HepG2 (cell line): ENCODE data around the gene ZNF831. TPM values are rescaled to one million over a fixed set of nuclear protein-coding genes. Genes with fewer than 3 reads are reported as not detected.

Source experiments
- ATAC-seq: fragments of 200-7000 bp; cut with Tn5 transposase; 3 replicates; pipeline ENCODE4 v1.9.1; 2020; ENCODE audit warnings: mild to moderate bottlenecking, moderate library complexity
- BruUV-seq: library from RNA; stranded (reverse); fragments of 400-500 nt; replicated peaks from 2 replicates; lab custom pipeline; 2021; lab: Mats Ljungman, UMichigan
- CTCF ChIA-PET: fragments of 300-600 bp; formaldehyde crosslinking; extraction: SDS; loops from one replicate; lab custom pipeline; 2021; ENCODE audit warnings: low total read pairs, inconsistent platforms, low intra/inter-chr PET ratio; lab: Yijun Ruan, JAX
- POLR2A ChIA-PET: fragments of 350-600 bp; sonication (Branson Sonifier 250); formaldehyde crosslinking; loops from one replicate; lab custom pipeline; 2020; ENCODE audit warnings: antibody characterized with exemption, inconsistent platforms; lab: Yijun Ruan, JAX
- DNase-seq: peaks from one replicate; pipeline ENCODE4 v3.0.0-alpha.2; 2015; ENCODE audit warnings: low spot score
- FAIRE-seq: peaks from 3 replicates; lab custom pipeline; 2011; peaks lifted over from hg19 to GRCh38; lab: Jason Lieb, UNC
- H2AFZ ChIP-seq: one replicate; pipeline ENCODE4 v1.6.1; 2011; ENCODE audit warnings: low read length, inconsistent platforms
- H3K27ac ChIP-seq: fragments of 300-600 bp; 3 replicates; pipeline ENCODE4 v1.8.0; 2011; ENCODE audit warnings: mixed run types, mild to moderate bottlenecking, mixed read lengths, low read length, inconsistent platforms; ENCODE audit not compliant: insufficient read depth; ENCODE audit errors: extremely low read length
- H3K27me3 ChIP-seq, 2 experiments: fragments of 200-600 bp in 1 of 2; 2 replicates in 1 of 2; 3 replicates in 1 of 2; pipeline versions ENCODE4 v1.6.0 to v1.8.0; 2011; ENCODE audit warnings: low read length in 2 of 2, mild to moderate bottlenecking in 2 of 2, moderate library complexity in 2 of 2, inconsistent platforms in 1 of 2; ENCODE audit not compliant: insufficient read depth in 2 of 2, control insufficient read depth in 1 of 2
- H3K36me3 ChIP-seq, 2 experiments: fragments of 200-600 bp in 1 of 2; replicated peaks in 1 of 2; 2 replicates in 1 of 2; 3 replicates in 1 of 2; pipeline versions ENCODE4 v1.5.1 to v1.8.0; 2011; ENCODE audit warnings: low read length in 2 of 2, inconsistent platforms in 1 of 2; ENCODE audit not compliant: insufficient read depth in 2 of 2, control insufficient read depth in 1 of 2
- H3K4me1 ChIP-seq: 2 replicates; pipeline ENCODE4 v1.5.1; 2012; ENCODE audit warnings: low read length, inconsistent platforms; ENCODE audit not compliant: insufficient read depth
- H3K4me2 ChIP-seq: 2 replicates; pipeline ENCODE4 v1.6.0; 2011; ENCODE audit warnings: low read depth, low read length, inconsistent platforms
- H3K4me3 ChIP-seq, 3 experiments: fragments of 200-600 bp in 1 of 3; sonication (generic), shearing (Covaris generic) in 1 of 3; replicated peaks in 1 of 3; 2 replicates each; pipeline ENCODE4 v1.5.1; 2011 to 2016; ENCODE audit warnings: low read length in 3 of 3, inconsistent platforms in 2 of 3, low read depth in 2 of 3, mild to moderate bottlenecking in 2 of 3, control low read depth in 1 of 3, mixed read lengths in 1 of 3; ENCODE audit not compliant: insufficient read depth in 1 of 3
- H3K79me2 ChIP-seq: one replicate; pipeline ENCODE4 v1.6.1; 2011; ENCODE audit warnings: low read length, inconsistent platforms; ENCODE audit not compliant: insufficient read depth
- H3K9ac ChIP-seq: 2 replicates; pipeline ENCODE4 v1.6.0; 2011; ENCODE audit warnings: mild to moderate bottlenecking, low read depth, low read length, inconsistent platforms; ENCODE audit not compliant: insufficient read depth
- H3K9me3 ChIP-seq: 2 replicates; pipeline ENCODE4 v1.5.1; 2012; ENCODE audit warnings: mild to moderate bottlenecking, low read length
- H4K20me1 ChIP-seq: 2 replicates; pipeline ENCODE4 v1.6.0; 2011; ENCODE audit warnings: inconsistent platforms, mild to moderate bottlenecking, low read length, moderate library complexity; ENCODE audit not compliant: insufficient read depth
- BRCA1 ChIP-seq: sonication (generic); formaldehyde crosslinking; IDR thresholded peaks from 2 replicates; pipeline ENCODE4 v1.4.0; 2020; ENCODE audit warnings: missing genetic modification reagents
- KAT7 ChIP-seq: IDR thresholded peaks from 2 replicates; pipeline ENCODE4 v1.6.1; 2018; ENCODE audit warnings: borderline replicate concordance, missing compliant biosample characterization
- MZF1 ChIP-seq: sonication (generic); formaldehyde crosslinking; IDR thresholded peaks from 2 replicates; pipeline ENCODE4 v1.8.1; 2023; ENCODE audit warnings: mild to moderate bottlenecking, missing genetic modification reagents, borderline replicate concordance
- PRPF4 ChIP-seq: fragments of 200-400 bp; formaldehyde crosslinking; IDR thresholded peaks from 2 replicates; pipeline ENCODE4 v1.6.1; 2016; ENCODE audit warnings: low read length, low read depth; ENCODE audit not compliant: poor library complexity, severe bottlenecking
- TOPORS ChIP-seq: sonication (generic); formaldehyde crosslinking; IDR thresholded peaks from 2 replicates; pipeline ENCODE4 v1.8.0; 2023; ENCODE audit warnings: mild to moderate bottlenecking, missing genetic modification reagents
- ZNF550 ChIP-seq: sonication (generic); formaldehyde crosslinking; IDR thresholded peaks from 2 replicates; pipeline ENCODE4 v1.4.0; 2020; ENCODE audit warnings: mild to moderate bottlenecking, missing genetic modification reagents, borderline replicate concordance
- ZNF781 ChIP-seq: sonication (generic); formaldehyde crosslinking; IDR thresholded peaks from 2 replicates; pipeline ENCODE4 v1.5.1; 2020; ENCODE audit warnings: borderline replicate concordance, mild to moderate bottlenecking, missing genetic modification reagents; ENCODE audit errors: not compliant biosample characterization
- ZSCAN21 ChIP-seq: sonication (generic); formaldehyde crosslinking; IDR thresholded peaks from 2 replicates; pipeline ENCODE4 v1.8.0; 2022; ENCODE audit warnings: mild to moderate bottlenecking, missing genetic modification reagents, moderate library complexity, borderline replicate concordance
- WGBS: methylation state at CpG from one replicate; pipeline ENCODE4 v1.1.6; 2017; ENCODE audit warnings: low lambda C conversion rate; 5-methylcytosine and 5-hydroxymethylcytosine counted together
- in situ Hi-C: cut with HindIII; loops from 2 replicates; pipeline ENCODE4 v1.10.0; 2017; ENCODE audit warnings: low pct_unique_long_range_greater_than_20kb; ENCODE audit not compliant: extremely low pct_ligation_motif_present
- intact Hi-C: fragments of 100-400 bp; cut with micrococcal nuclease; formaldehyde crosslinking; loops from one replicate; pipeline ENCODE4 v1.10.0; 2022; ENCODE audit not compliant: unreplicated experiment
- polyA plus RNA-seq, 8 experiments: library from polyadenylated mRNA; depleted of rRNA in 3 of 8; stranded (reverse) in 7 of 8; unstranded in 1 of 8; fragments of >200 nt; fragmentation: Illumina TruSeq in 4 of 8; extraction: Trizol in 4 of 8; gene quantifications; 2 replicates each; pipeline versions ENCODE4 v1.2.1 to v1.2.3, GENCODE V29; 2011 to 2016; ENCODE audit warnings: low read depth in 4 of 8, missing spikeins in 1 of 8, mixed read lengths in 1 of 8; ENCODE audit not compliant: insufficient read depth in 1 of 8
- total RNA-seq, 5 experiments: library from RNA; depleted of rRNA; stranded (reverse); fragments of >200 nt; fragmentation: Illumina TruSeq; extraction: Trizol; gene quantifications; 2 replicates each; pipeline ENCODE4 v1.2.3, GENCODE V29; 2016; ENCODE audit warnings: low read depth in 1 of 5
- TF ChIP-seq, protein P1 (sequence below): sonication (generic); formaldehyde crosslinking; IDR thresholded peaks from 2 replicates; pipeline ENCODE4 v1.5.0; 2020; ENCODE audit warnings: mild to moderate bottlenecking, missing genetic modification reagents
- TF ChIP-seq, protein P2 (sequence below): sonication (generic); formaldehyde crosslinking; IDR thresholded peaks from 2 replicates; pipeline ENCODE4 v1.5.0; 2020; ENCODE audit warnings: mild to moderate bottlenecking, missing genetic modification reagents, borderline replicate concordance
- TF ChIP-seq, protein P3 (sequence below): sonication (generic); formaldehyde crosslinking; conservative IDR thresholded peaks from 2 replicates; pipeline ENCODE4 v1.8.0; 2022; ENCODE audit warnings: mild to moderate bottlenecking, moderate library complexity, missing genetic modification reagents

The ZNF831 gene
- total and polyA plus RNA-seq, 2 of the 13 experiments (the other 11 are each of a cell fraction or from before 2014, with no cell fraction given): not detected

DNA sequence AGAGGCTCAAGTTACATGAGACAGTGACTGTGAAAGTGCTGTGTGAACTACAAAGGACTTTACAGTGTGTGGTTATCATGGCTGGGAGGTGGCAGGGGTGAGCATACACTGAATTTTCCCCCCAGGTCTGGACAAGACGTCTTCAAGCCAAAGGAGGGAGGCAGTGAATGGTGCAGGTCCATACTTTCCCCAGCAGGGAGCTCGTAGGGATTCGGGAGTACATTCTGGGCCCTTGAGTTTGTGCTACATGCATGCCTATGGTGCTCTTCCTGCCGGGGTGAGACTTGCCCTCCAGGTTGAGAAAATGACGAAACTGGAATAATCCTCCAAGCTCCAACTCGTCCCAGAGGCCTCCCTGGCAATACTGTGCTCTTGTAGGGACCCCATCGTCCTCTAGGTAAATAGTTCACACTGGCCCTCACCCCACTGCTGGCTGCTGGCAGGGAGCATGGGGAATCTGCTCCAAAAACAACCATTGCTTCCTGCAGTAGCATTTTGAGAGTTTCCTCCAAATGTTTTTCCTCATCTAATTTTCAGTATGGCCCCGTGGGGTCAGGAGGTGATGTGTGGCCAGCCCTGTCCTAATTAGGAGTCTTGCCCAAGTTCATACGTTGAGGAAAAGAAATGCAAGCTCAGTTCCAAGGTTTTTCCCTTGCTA, 57.6 kb downstream of the ZNF831 start (continued):
- TF ChIP-seq ZNF781 (CRISPR knock-in tag) (no peak), KAT7 (CRISPR knock-in tag) (no peak), ZNF550 (CRISPR knock-in tag) (no peak), BRCA1 (CRISPR knock-in tag) (no peak), ZSCAN21 (CRISPR knock-in tag) (no peak)

DNA sequence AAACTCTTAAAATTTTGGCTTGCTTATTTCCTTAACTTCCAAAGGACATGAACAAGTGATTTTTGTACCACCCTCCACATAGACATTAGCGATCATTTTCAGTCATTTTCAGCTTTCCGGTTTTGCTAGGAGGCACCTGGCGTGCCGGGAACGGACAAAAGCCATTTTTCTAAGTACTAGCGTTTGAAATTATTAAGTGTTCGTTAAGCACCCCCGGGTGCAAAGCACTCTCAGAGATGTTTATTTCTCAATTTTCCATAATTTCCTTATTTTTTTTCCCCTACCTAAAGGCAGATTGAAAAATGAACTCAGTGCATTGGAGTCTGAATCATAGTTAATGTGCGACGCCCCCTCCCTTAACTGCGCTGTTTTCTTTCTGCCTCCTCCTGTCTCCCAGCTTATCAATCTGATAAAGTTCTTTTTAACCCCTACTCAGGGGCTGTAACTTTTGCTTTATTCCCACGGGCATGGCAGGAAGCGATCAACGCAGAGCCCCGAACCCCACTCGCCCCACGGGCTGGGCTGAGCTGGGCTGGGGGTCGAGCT, 58.2 kb downstream of the ZNF831 start:
- Histone ChIP-seq H3K9me3 (no peaks in the 10 kb centered on the region), H3K27me3 (peaks cover 13 to 68% of the 10 kb centered on the region in 2 experiments), H3K4me2 (peak overlapping the region; percentile 69), H3K4me3 (peak overlapping the region; percentile 20 to 51 (median 46); a peak in 4 of 6 replicates), H2AFZ (no peak overlapping the region), H3K79me2 (no peaks in the 10 kb centered on the region), H3K9ac (no peak overlapping the region), H3K36me3 (no peaks in the 10 kb centered on the region), H4K20me1 (no peaks in the 10 kb centered on the region), H3K27ac (no peak overlapping the region), H3K4me1 (peaks cover 6% of the 10 kb centered on the region; the same call in 1 of the 2 replicates)
- DNase-seq (no peak), ATAC-seq (no peak; the same call in 2 of the 3 replicates), FAIRE-seq (no peak)
- 26% methylated on average over 18 of the region's 18 CpGs for WGBS
- ChIA-PET POLR2A (no interaction called here), CTCF (interaction anchor here (1.2 to 4.5 kb wide), 5 partner anchors 134 to 400 kb away, joined by 3 to 80 read pairs (median 4); no protein-coding TSS in a partner anchor)
- in situ Hi-C loops (loop anchor here (5.0 kb wide), 2 partner anchors 134 to 349 kb away; no protein-coding TSS in a partner anchor), intact Hi-C loops (loop anchor here (1.0 to 5.0 kb wide), 4 partner anchors 133 to 351 kb away; no protein-coding TSS in a partner anchor)
- no TSS peak for BruUV-seq
- TF ChIP-seq, protein P1, sequence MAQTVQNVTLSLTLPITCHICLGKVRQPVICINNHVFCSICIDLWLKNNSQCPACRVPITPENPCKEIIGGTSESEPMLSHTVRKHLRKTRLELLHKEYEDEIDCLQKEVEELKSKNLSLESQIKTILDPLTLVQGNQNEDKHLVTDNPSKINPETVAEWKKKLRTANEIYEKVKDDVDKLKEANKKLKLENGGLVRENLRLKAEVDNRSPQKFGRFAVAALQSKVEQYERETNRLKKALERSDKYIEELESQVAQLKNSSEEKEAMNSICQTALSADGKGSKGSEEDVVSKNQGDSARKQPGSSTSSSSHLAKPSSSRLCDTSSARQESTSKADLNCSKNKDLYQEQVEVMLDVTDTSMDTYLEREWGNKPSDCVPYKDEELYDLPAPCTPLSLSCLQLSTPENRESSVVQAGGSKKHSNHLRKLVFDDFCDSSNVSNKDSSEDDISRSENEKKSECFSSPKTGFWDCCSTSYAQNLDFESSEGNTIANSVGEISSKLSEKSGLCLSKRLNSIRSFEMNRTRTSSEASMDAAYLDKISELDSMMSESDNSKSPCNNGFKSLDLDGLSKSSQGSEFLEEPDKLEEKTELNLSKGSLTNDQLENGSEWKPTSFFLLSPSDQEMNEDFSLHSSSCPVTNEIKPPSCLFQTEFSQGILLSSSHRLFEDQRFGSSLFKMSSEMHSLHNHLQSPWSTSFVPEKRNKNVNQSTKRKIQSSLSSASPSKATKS (CRISPR knock-in tag): 0 out of 2 replicates have a peak, but pooled peaks have one; percentile 72
- TF ChIP-seq MZF1: 0 out of 2 replicates have a peak, but pooled peaks have one; percentile 24
- TF ChIP-seq TOPORS (CRISPR knock-in tag): no peak
- TF ChIP-seq, protein P2, sequence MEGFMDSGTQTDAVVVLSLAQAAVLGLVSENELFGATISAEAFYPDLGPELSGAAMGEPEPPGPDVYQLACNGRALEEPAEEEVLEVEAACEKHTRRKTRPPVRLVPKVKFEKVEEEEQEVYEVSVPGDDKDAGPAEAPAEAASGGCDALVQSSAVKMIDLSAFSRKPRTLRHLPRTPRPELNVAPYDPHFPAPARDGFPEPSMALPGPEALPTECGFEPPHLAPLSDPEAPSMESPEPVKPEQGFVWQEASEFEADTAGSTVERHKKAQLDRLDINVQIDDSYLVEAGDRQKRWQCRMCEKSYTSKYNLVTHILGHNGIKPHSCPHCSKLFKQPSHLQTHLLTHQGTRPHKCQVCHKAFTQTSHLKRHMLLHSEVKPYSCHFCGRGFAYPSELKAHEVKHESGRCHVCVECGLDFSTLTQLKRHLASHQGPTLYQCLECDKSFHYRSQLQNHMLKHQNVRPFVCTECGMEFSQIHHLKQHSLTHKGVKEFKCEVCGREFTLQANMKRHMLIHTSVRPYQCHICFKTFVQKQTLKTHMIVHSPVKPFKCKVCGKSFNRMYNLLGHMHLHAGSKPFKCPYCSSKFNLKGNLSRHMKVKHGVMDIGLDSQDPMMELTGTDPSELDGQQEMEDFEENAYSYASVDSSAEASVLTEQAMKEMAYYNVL (CRISPR knock-in tag): 0 out of 2 replicates have a peak, but pooled peaks have one; percentile 28
- TF ChIP-seq, protein P3, sequence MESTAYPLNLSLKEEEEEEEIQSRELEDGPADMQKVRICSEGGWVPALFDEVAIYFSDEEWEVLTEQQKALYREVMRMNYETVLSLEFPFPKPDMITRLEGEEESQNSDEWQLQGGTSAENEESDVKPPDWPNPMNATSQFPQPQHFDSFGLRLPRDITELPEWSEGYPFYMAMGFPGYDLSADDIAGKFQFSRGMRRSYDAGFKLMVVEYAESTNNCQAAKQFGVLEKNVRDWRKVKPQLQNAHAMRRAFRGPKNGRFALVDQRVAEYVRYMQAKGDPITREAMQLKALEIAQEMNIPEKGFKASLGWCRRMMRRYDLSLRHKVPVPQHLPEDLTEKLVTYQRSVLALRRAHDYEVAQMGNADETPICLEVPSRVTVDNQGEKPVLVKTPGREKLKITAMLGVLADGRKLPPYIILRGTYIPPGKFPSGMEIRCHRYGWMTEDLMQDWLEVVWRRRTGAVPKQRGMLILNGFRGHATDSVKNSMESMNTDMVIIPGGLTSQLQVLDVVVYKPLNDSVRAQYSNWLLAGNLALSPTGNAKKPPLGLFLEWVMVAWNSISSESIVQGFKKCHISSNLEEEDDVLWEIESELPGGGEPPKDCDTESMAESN (CRISPR knock-in tag): no peak
- TF ChIP-seq PRPF4: no peak
